H9 (cell line): ENCODE measurements around the gene ITGBL1. TPM values are rescaled to one million over a fixed set of nuclear protein-coding genes. Genes with fewer than 3 reads are reported as not detected.

Experiments used
- DNase-seq: peaks from one replicate; pipeline ENCODE4 v3.0.0-alpha.2; 2017
- H2AFZ ChIP-seq: one replicate; pipeline ENCODE4 v1.6.1; 2013; ENCODE audit warnings: mild to moderate bottlenecking, low read length, control low read depth, moderate library complexity
- H2AK5ac ChIP-seq: 2 replicates; pipeline ENCODE4 v1.6.1; 2013; ENCODE audit warnings: low read length, control low read depth, mixed read lengths; ENCODE audit not compliant: insufficient read length
- H2BK120ac ChIP-seq: one replicate; pipeline ENCODE4 v1.6.1; 2013; ENCODE audit warnings: low read depth, mild to moderate bottlenecking, low read length, control low read depth, inconsistent platforms; ENCODE audit not compliant: poor library complexity, severe bottlenecking
- H2BK12ac ChIP-seq: 2 replicates; pipeline ENCODE4 v1.6.1; 2013; ENCODE audit warnings: low read length, control low read depth, mixed read lengths, low read depth; ENCODE audit not compliant: insufficient read length
- H2BK15ac ChIP-seq: 2 replicates; pipeline ENCODE4 v1.6.1; 2013; ENCODE audit warnings: low read depth, low read length, control low read depth
- H2BK20ac ChIP-seq: one replicate; pipeline ENCODE4 v1.6.1; 2013; ENCODE audit warnings: low read depth, mild to moderate bottlenecking, low read length, control low read depth, inconsistent platforms; ENCODE audit not compliant: poor library complexity, severe bottlenecking
- H2BK5ac ChIP-seq: 2 replicates; pipeline ENCODE4 v1.6.1; 2013; ENCODE audit warnings: low read length, control low read depth, mixed read lengths; ENCODE audit not compliant: insufficient read length
- H3K14ac ChIP-seq: 2 replicates; pipeline ENCODE4 v1.6.1; 2013; ENCODE audit warnings: low read length, control low read depth; ENCODE audit not compliant: insufficient read depth
- H3K18ac ChIP-seq: 2 replicates; pipeline ENCODE4 v1.6.1; 2013; ENCODE audit warnings: low read depth, mild to moderate bottlenecking, mixed read lengths, low read length, control low read depth; ENCODE audit not compliant: insufficient read length
- H3K23ac ChIP-seq: 2 replicates; pipeline ENCODE4 v1.6.1; 2013; ENCODE audit warnings: low read length, control low read depth, mixed read lengths, low read depth; ENCODE audit not compliant: insufficient read length
- H3K23me2 ChIP-seq: 2 replicates; pipeline ENCODE4 v1.6.1; 2013; ENCODE audit warnings: low read depth, mild to moderate bottlenecking, mixed read lengths, low read length, control low read depth; ENCODE audit not compliant: insufficient read length, poor library complexity, severe bottlenecking
- H3K27ac ChIP-seq: 2 replicates; pipeline ENCODE4 v1.5.1; 2013; ENCODE audit warnings: low read length, control low read depth, mixed read lengths, low read depth; ENCODE audit not compliant: insufficient read length
- H3K27me3 ChIP-seq: 2 replicates; pipeline ENCODE4 v1.6.1; 2013; ENCODE audit warnings: low read length, control low read depth, inconsistent platforms; ENCODE audit not compliant: insufficient read depth
- H3K4ac ChIP-seq: 2 replicates; pipeline ENCODE4 v1.6.1; 2013; ENCODE audit warnings: low read depth, mild to moderate bottlenecking, control low read depth, inconsistent platforms, low read length, moderate library complexity
- H3K4me1 ChIP-seq: 2 replicates; pipeline ENCODE4 v1.6.1; 2013; ENCODE audit warnings: low read length, control low read depth, inconsistent platforms; ENCODE audit not compliant: insufficient read depth
- H3K4me2 ChIP-seq: 2 replicates; pipeline ENCODE4 v1.6.1; 2013; ENCODE audit warnings: low read length, control low read depth, mixed read lengths; ENCODE audit not compliant: insufficient read length, insufficient read depth
- H3K56ac ChIP-seq: 2 replicates; pipeline ENCODE4 v1.6.1; 2013; ENCODE audit warnings: low read depth, mild to moderate bottlenecking, mixed read lengths, low read length, control low read depth; ENCODE audit not compliant: insufficient read length
- H3K79me1 ChIP-seq: 2 replicates; pipeline ENCODE4 v1.6.1; 2013; ENCODE audit warnings: low read depth, mild to moderate bottlenecking, moderate library complexity, low read length, control low read depth, inconsistent platforms; ENCODE audit not compliant: insufficient read depth, poor library complexity, severe bottlenecking
- H3K79me2 ChIP-seq: 2 replicates; pipeline ENCODE4 v1.6.1; 2013; ENCODE audit warnings: low read length, control low read depth, inconsistent platforms; ENCODE audit not compliant: insufficient read depth
- H3K9ac ChIP-seq: 2 replicates; pipeline ENCODE4 v1.6.1; 2013; ENCODE audit warnings: low read length, control low read depth, mixed read lengths; ENCODE audit not compliant: insufficient read length; ENCODE audit errors: extremely low read depth
- H3K9me3 ChIP-seq: one replicate; pipeline ENCODE4 v1.6.1; 2013; ENCODE audit warnings: low read depth, low read length, inconsistent platforms; ENCODE audit not compliant: control insufficient read depth
- H3T11ph ChIP-seq: one replicate; pipeline ENCODE4 v1.6.1; 2013; ENCODE audit warnings: mild to moderate bottlenecking, low read length, control low read depth, inconsistent platforms
- H4K20me1 ChIP-seq: one replicate; pipeline ENCODE4 v1.6.1; 2013; ENCODE audit not compliant: control insufficient read depth, insufficient read length, insufficient read depth
- H4K5ac ChIP-seq: 2 replicates; pipeline ENCODE4 v1.6.1; 2013; ENCODE audit warnings: low read depth, mild to moderate bottlenecking, mixed read lengths, low read length, control low read depth; ENCODE audit not compliant: insufficient read length
- H4K8ac ChIP-seq: replicated peaks from 2 replicates; pipeline ENCODE4 v1.6.1; 2013; ENCODE audit warnings: low read length, control low read depth, mixed read lengths, low read depth; ENCODE audit not compliant: insufficient read length
- H4K91ac ChIP-seq: 2 replicates; pipeline ENCODE4 v1.6.1; 2013; ENCODE audit warnings: low read depth, mild to moderate bottlenecking, moderate library complexity, mixed read lengths, low read length, control low read depth; ENCODE audit not compliant: insufficient read length
- H3K27ac Mint-ChIP-seq, 3 experiments: 2 replicates in 2 of 3; 3 replicates in 1 of 3; pipeline ENCODE4 v1.8.0; 2020 to 2021; ENCODE audit warnings: mixed read lengths in 3 of 3, mild to moderate bottlenecking in 1 of 3, moderate library complexity in 1 of 3
- H3K27me3 Mint-ChIP-seq: 2 replicates; pipeline ENCODE4 v1.8.0; 2021; ENCODE audit warnings: low read depth, mild to moderate bottlenecking, moderate library complexity, mixed read lengths
- H3K36me3 Mint-ChIP-seq, 3 experiments: 2 replicates in 2 of 3; 3 replicates in 1 of 3; pipeline ENCODE4 v1.8.0; 2020 to 2021; ENCODE audit warnings: low read depth in 3 of 3, mixed read lengths in 3 of 3; ENCODE audit not compliant: insufficient read depth in 1 of 3
- H3K4me1 Mint-ChIP-seq, 2 experiments: 2 replicates each; pipeline ENCODE4 v1.8.0; 2020; ENCODE audit warnings: mixed read lengths in 2 of 2
- H3K4me3 Mint-ChIP-seq, 2 experiments: 2 replicates in 1 of 2; 3 replicates in 1 of 2; pipeline ENCODE4 v1.8.0; 2020 to 2021; ENCODE audit warnings: mild to moderate bottlenecking in 2 of 2, mixed read lengths in 2 of 2, moderate library complexity in 1 of 2
- H3K9me3 Mint-ChIP-seq, 2 experiments: 2 replicates in 1 of 2; 3 replicates in 1 of 2; pipeline ENCODE4 v1.8.0; 2020; ENCODE audit warnings: mild to moderate bottlenecking in 2 of 2, mixed read lengths in 2 of 2, moderate library complexity in 1 of 2
- WGBS: extraction: QIAGEN DNeasy Blood & Tissue Kit; methylation state at CpG from one replicate; pipeline ENCODE4 v1.1.7; 2013; ENCODE audit warnings: missing lambda C conversion rate, low lambda C conversion rate, mixed read lengths; ENCODE audit not compliant: insufficient read length; ENCODE audit errors: extremely low coverage; 5-methylcytosine and 5-hydroxymethylcytosine counted together
- total RNA-seq: library from RNA; stranded (reverse); gene quantifications from 2 replicates; pipeline ENCODE4 v1.2.1, GENCODE V29; 2021
- TF ChIP-seq, protein P1 (sequence below): fragments of 200-600 bp; sonication (generic); conservative IDR thresholded peaks from 3 replicates; pipeline ENCODE4 v1.8.0; 2021; ENCODE audit warnings: antibody characterized with exemption, mild to moderate bottlenecking

ITGBL1 gene
- total RNA-seq, 1 experiment from 2014 or later: not detected

DNA sequence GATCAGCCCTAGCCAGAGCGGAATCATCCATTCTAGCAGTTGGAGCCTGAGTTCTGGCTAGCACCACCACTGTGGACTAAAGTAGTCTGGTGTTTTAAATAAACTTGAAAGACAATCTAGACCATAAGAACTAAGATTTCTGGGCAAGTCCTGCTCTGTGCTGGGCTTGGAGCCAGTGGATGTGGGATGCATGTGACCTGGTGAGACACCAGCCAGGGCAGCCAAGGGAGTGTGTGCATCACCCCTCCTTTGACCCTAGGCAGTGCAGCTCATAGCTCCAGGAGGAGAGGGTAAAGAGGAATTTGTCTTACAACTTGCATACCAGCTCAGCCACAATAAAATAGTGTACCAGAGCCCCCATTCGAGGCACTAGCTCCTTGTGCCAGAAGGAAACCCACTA is 21.0 kb downstream of the ITGBL1 start:
- no peak overlapping the region for H3K27ac ChIP-seq
- H4K5ac ChIP-seq: no peak overlapping the region
- Mint-ChIP-seq H3K4me3 (no peak overlapping the region), H3K27ac (no peak overlapping the region), H3K27me3 (no peaks in the 10 kb centered on the region; the same call in 1 of the 2 replicates), H3K4me1 (peaks cover 12% of the 10 kb centered on the region in 2 experiments), H3K36me3 (0 out of 7 replicates have a peak, but pooled peaks cover 0 to 2% (median 0%) of the 10 kb centered on the region in 3 experiments), H3K9me3 (no peaks in the 10 kb centered on the region)
- H2AK5ac ChIP-seq: no peak overlapping the region
- no peaks in the 10 kb centered on the region for H3K79me1 ChIP-seq
- H3T11ph ChIP-seq: no peak overlapping the region
- DNase-seq: no peak
- WGBS: no CpG with 5 or more reads among the region's 2 CpGs
- H4K8ac ChIP-seq: no peak overlapping the region
- no peaks in the 10 kb centered on the region for H3K23me2 ChIP-seq
- no peak overlapping the region for H3K4ac ChIP-seq
- no peak overlapping the region for H2BK20ac ChIP-seq
- H3K14ac ChIP-seq: no peak overlapping the region
- H3K9ac ChIP-seq: no peak overlapping the region
- no peak overlapping the region for H3K4me2 ChIP-seq
- H2BK15ac ChIP-seq: no peak overlapping the region
- no peaks in the 10 kb centered on the region for H3K9me3 ChIP-seq
- no peak overlapping the region for H2BK5ac ChIP-seq
- H3K27me3 ChIP-seq: no peaks in the 10 kb centered on the region
- H2AFZ ChIP-seq: no peak overlapping the region
- H3K56ac ChIP-seq: no peak overlapping the region
- no peaks in the 10 kb centered on the region for H4K20me1 ChIP-seq
- TF ChIP-seq, protein P1, sequence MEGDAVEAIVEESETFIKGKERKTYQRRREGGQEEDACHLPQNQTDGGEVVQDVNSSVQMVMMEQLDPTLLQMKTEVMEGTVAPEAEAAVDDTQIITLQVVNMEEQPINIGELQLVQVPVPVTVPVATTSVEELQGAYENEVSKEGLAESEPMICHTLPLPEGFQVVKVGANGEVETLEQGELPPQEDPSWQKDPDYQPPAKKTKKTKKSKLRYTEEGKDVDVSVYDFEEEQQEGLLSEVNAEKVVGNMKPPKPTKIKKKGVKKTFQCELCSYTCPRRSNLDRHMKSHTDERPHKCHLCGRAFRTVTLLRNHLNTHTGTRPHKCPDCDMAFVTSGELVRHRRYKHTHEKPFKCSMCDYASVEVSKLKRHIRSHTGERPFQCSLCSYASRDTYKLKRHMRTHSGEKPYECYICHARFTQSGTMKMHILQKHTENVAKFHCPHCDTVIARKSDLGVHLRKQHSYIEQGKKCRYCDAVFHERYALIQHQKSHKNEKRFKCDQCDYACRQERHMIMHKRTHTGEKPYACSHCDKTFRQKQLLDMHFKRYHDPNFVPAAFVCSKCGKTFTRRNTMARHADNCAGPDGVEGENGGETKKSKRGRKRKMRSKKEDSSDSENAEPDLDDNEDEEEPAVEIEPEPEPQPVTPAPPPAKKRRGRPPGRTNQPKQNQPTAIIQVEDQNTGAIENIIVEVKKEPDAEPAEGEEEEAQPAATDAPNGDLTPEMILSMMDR: no peak
- H4K91ac ChIP-seq: no peak overlapping the region
- H2BK120ac ChIP-seq: no peak overlapping the region
- no peak overlapping the region for H3K18ac ChIP-seq
- no peak overlapping the region for H3K23ac ChIP-seq
- H3K4me1 ChIP-seq: no peaks in the 10 kb centered on the region; the same call in 1 of the 2 replicates
- H3K79me2 ChIP-seq: no peaks in the 10 kb centered on the region
- no peak overlapping the region for H2BK12ac ChIP-seq
